Panc1 (cell line): ENCODE results near the gene PCCA. TPM values are rescaled to one million over a fixed set of nuclear protein-coding genes. Genes with fewer than 3 reads are reported as not detected.

ENCODE experiments used
- ATAC-seq: fragments of 200-7000 bp; cut with Tn5 transposase; 2 replicates; pipeline ENCODE4 v1.9.1; 2020; ENCODE audit warnings: mild to moderate bottlenecking, moderate library complexity
- BruUV-seq: library from RNA; stranded (reverse); fragments of 400-500 nt; replicated peaks from 2 replicates; lab custom pipeline; 2021; lab: Mats Ljungman, UMichigan
- CTCF ChIA-PET: fragments of 300-600 bp; sonication (Branson Sonifier 250); formaldehyde crosslinking; loops from one replicate; lab custom pipeline; 2022; ENCODE audit warnings: antibody characterized with exemption; lab: Charles Lee
- POLR2A ChIA-PET: fragments of 300-600 bp; sonication (Branson Sonifier 250); formaldehyde crosslinking; loops from one replicate; lab custom pipeline; 2022; ENCODE audit warnings: antibody characterized with exemption; lab: Charles Lee
- DNase-seq: peaks from one replicate; pipeline ENCODE4 v3.0.0-alpha.2; 2010; ENCODE audit warnings: low read depth, low spot score
- H3K27ac ChIP-seq: 2 replicates; pipeline ENCODE4 v1.5.1; 2011; ENCODE audit warnings: mild to moderate bottlenecking, low read length, inconsistent platforms
- H3K27me3 ChIP-seq: fragments of 200-500 bp; sonication (Bioruptor generic); 2 replicates; pipeline ENCODE4 v1.6.0; 2014; ENCODE audit warnings: low read length, inconsistent platforms; ENCODE audit not compliant: control insufficient read depth, insufficient read depth
- H3K36me3 ChIP-seq: fragments of 200-500 bp; sonication (Bioruptor generic); 2 replicates; pipeline ENCODE4 v1.5.1; 2014; ENCODE audit warnings: inconsistent platforms, mild to moderate bottlenecking, low read length, moderate library complexity; ENCODE audit not compliant: control insufficient read depth, insufficient read depth
- H3K4me1 ChIP-seq: 2 replicates; pipeline ENCODE4 v1.5.1; 2011; ENCODE audit warnings: inconsistent platforms, mild to moderate bottlenecking, low read length, moderate library complexity; ENCODE audit not compliant: control insufficient read depth, insufficient read depth
- H3K4me3 ChIP-seq, 2 experiments: 2 replicates each; pipeline ENCODE4 v1.5.1; 2011 to 2012; ENCODE audit warnings: low read depth in 2 of 2, low read length in 2 of 2, mild to moderate bottlenecking in 2 of 2, inconsistent platforms in 1 of 2, moderate library complexity in 1 of 2
- H3K9me3 ChIP-seq: fragments of 200-500 bp; sonication (Bioruptor generic); 2 replicates; pipeline ENCODE4 v1.5.1; 2014; ENCODE audit warnings: low read depth, mild to moderate bottlenecking, inconsistent platforms, low read length, moderate library complexity; ENCODE audit not compliant: control insufficient read depth, insufficient read depth
- CTCF ChIP-seq: fragments of 450-650 bp; IDR thresholded peaks from 2 replicates; pipeline ENCODE4 v1.5.1; 2017; ENCODE audit warnings: mild to moderate bottlenecking
- POLR2AphosphoS5 ChIP-seq: IDR thresholded peaks from 2 replicates; pipeline ENCODE4 v1.6.1; 2012; ENCODE audit warnings: mild to moderate bottlenecking, low read depth, low read length, moderate library complexity
- REST ChIP-seq, 2 experiments: IDR thresholded peaks; 2 replicates each; pipeline ENCODE4 v1.6.1; 2011 to 2012; ENCODE audit warnings: low read depth in 2 of 2, control low read depth in 1 of 2, low read length in 1 of 2, mild to moderate bottlenecking in 1 of 2, moderate library complexity in 1 of 2; ENCODE audit not compliant: insufficient read depth in 1 of 2
- SIN3A ChIP-seq: IDR thresholded peaks from 2 replicates; pipeline ENCODE4 v1.6.1; 2012; ENCODE audit warnings: low read depth, mild to moderate bottlenecking, low read length, moderate library complexity, borderline replicate concordance; ENCODE audit not compliant: insufficient read depth
- TCF7L2 ChIP-seq: IDR thresholded peaks from 2 replicates; pipeline ENCODE4 v1.6.1; 2011; ENCODE audit warnings: mild to moderate bottlenecking, low read depth, low read length, inconsistent platforms
- in situ Hi-C: cut with HindIII; loops from 2 replicates; pipeline ENCODE4 v1.10.0; 2016; ENCODE audit warnings: low sequenced_read_pairs, low pct_unique_long_range_greater_than_20kb
- intact Hi-C: fragments of 100-400 bp; cut with micrococcal nuclease; formaldehyde crosslinking; loops from one replicate; pipeline ENCODE4 v1.10.0; 2022; ENCODE audit not compliant: unreplicated experiment
- total RNA-seq: library from RNA; stranded (reverse); gene quantifications from one replicate; pipeline ENCODE4 v1.2.1, GENCODE V29; 2021; ENCODE audit not compliant: unreplicated experiment

Gene PCCA
- total RNA-seq, 1 experiment from 2014 or later: 14.7 TPM

GRCh38 chr13:100045355-100045754 is 43.5 kb upstream of the PCCA start:
- in situ Hi-C loops: no loop called here
- ATAC-seq (no peak), DNase-seq (no peak)
- ChIA-PET POLR2A (no interaction called here), CTCF (no interaction called here)
- no peak overlapping the region for H3K4me3 ChIP-seq
- no peaks in the 10 kb centered on the region for H3K27me3 ChIP-seq
- no peaks in the 10 kb centered on the region for H3K36me3 ChIP-seq
- no peaks in the 10 kb centered on the region for H3K9me3 ChIP-seq
- BruUV-seq: no TSS peak
- TF ChIP-seq REST (IDR thresholded peaks at IDR 0.05; ENCODE audit: insufficient read depth in 1 of 2, low read depth in 2 of 2, low read length in 1 of 2) (no peak), CTCF (no peak)
- peaks cover under 1% of the 10 kb centered on the region; the same call in 1 of the 2 replicates for H3K4me1 ChIP-seq
- intact Hi-C loops: no loop called here
- H3K27ac ChIP-seq: no peak overlapping the region

- Histone ChIP-seq H3K36me3 (no peaks in the 10 kb centered on the region), H3K4me1 (no peaks in the 10 kb centered on the region), H3K27me3 (no peaks in the 10 kb centered on the region), H3K9me3 (no peaks in the 10 kb centered on the region), H3K4me3 (no peak overlapping the region), H3K27ac (no peak overlapping the region)
- intact Hi-C loops: no loop called here
- ChIA-PET POLR2A (no interaction called here), CTCF (no interaction called here)
- no TSS peak for BruUV-seq
- DNase-seq (no peak), ATAC-seq (no peak)
- in situ Hi-C loops: no loop called here
- TF ChIP-seq REST (IDR thresholded peaks at IDR 0.05; ENCODE audit: insufficient read depth in 1 of 2, low read depth in 2 of 2, low read length in 1 of 2): no peak
- TF ChIP-seq CTCF: no peak
- TF ChIP-seq TCF7L2: no peak
- no peak for TF ChIP-seq SIN3A
- no peak for TF ChIP-seq POLR2AphosphoS5
Measured at GRCh38 chr13:100051070-100051469, 37.8 kb upstream of the PCCA start.
